IMR-90 (cell line): Measurements from ENCODE around the gene OR6X1. TPM values are rescaled to one million over a fixed set of nuclear protein-coding genes. Genes with fewer than 3 reads are reported as not detected.
"Not testable (repeated sequence)": the region's sequence is repeated elsewhere in the genome, so short reads cannot be mapped to it uniquely, and the experiment has no call there.

Experiments used
- ATAC-seq: fragments of 200-7000 bp; cut with Tn5 transposase; 2 replicates; pipeline ENCODE4 v1.9.1; 2020; ENCODE audit warnings: low read depth, mild to moderate bottlenecking, moderate library complexity
- BruUV-seq: library from RNA; stranded (reverse); fragments of 400-500 nt; replicated peaks from 2 replicates; lab custom pipeline; 2021; lab: Mats Ljungman, UMichigan
- CTCF ChIA-PET: fragments of 300-600 bp; formaldehyde crosslinking; extraction: SDS; loops from one replicate; lab custom pipeline; 2021; ENCODE audit warnings: antibody characterized with exemption; lab: Yijun Ruan, JAX
- POLR2A ChIA-PET: fragments of 300-600 bp; sonication (Branson Sonifier 250); formaldehyde crosslinking; loops from one replicate; lab custom pipeline; 2022; ENCODE audit warnings: antibody characterized with exemption; ENCODE audit not compliant: unreplicated experiment; lab: Charles Lee
- DNase-seq: peaks from one replicate; pipeline ENCODE4 v3.0.0; 2013
- H2AFZ ChIP-seq: replicated peaks from 2 replicates; pipeline ENCODE3; 2013; ENCODE audit warnings: low read length, mild to moderate bottlenecking; ENCODE audit not compliant: poor library complexity
- H2AK5ac ChIP-seq: 2 replicates; pipeline ENCODE4 v1.6.1; 2013; ENCODE audit warnings: low read depth, low read length, inconsistent platforms
- H2AK9ac ChIP-seq: replicated peaks from 2 replicates; pipeline ENCODE3; 2013; ENCODE audit warnings: mild to moderate bottlenecking, low read depth, low read length, moderate library complexity; ENCODE audit not compliant: poor library complexity
- H2BK120ac ChIP-seq: 2 replicates; pipeline ENCODE4 v1.6.1; 2013; ENCODE audit warnings: low read depth, low read length, inconsistent platforms
- H2BK15ac ChIP-seq: 3 replicates; pipeline ENCODE4 v1.6.1; 2013; ENCODE audit warnings: low read depth, low read length, inconsistent platforms
- H2BK20ac ChIP-seq: 2 replicates; pipeline ENCODE4 v1.6.1; 2013; ENCODE audit warnings: low read depth, mild to moderate bottlenecking, inconsistent platforms, low read length, moderate library complexity
- H2BK5ac ChIP-seq: 2 replicates; pipeline ENCODE4 v1.6.1; 2013; ENCODE audit warnings: mild to moderate bottlenecking, low read depth, low read length, inconsistent platforms; ENCODE audit not compliant: poor library complexity, severe bottlenecking
- H3K14ac ChIP-seq: replicated peaks from 2 replicates; pipeline ENCODE4 v1.6.1; 2013; ENCODE audit warnings: low read depth, low read length, inconsistent platforms
- H3K18ac ChIP-seq: 2 replicates; pipeline ENCODE4 v1.6.1; 2013; ENCODE audit warnings: low read depth, low read length, control low read depth
- H3K23ac ChIP-seq: 2 replicates; pipeline ENCODE4 v1.6.1; 2013; ENCODE audit warnings: low read depth, low read length, inconsistent platforms
- H3K27ac ChIP-seq: 2 replicates; pipeline ENCODE4 v1.5.1; 2013; ENCODE audit warnings: mild to moderate bottlenecking, control low read depth, low read length; ENCODE audit not compliant: insufficient read depth
- H3K27me3 ChIP-seq: 2 replicates; pipeline ENCODE4 v1.6.1; 2013; ENCODE audit warnings: low read length; ENCODE audit not compliant: control insufficient read depth, insufficient read depth
- H3K36me3 ChIP-seq: 2 replicates; pipeline ENCODE4 v1.6.1; 2013; ENCODE audit warnings: low read length, mixed read lengths; ENCODE audit not compliant: control insufficient read depth, insufficient read depth
- H3K4ac ChIP-seq: 2 replicates; pipeline ENCODE4 v1.6.1; 2013; ENCODE audit warnings: low read depth, low read length, inconsistent platforms
- H3K4me1 ChIP-seq: 2 replicates; pipeline ENCODE4 v1.6.1; 2013; ENCODE audit warnings: low read length, mixed read lengths; ENCODE audit not compliant: control insufficient read depth, insufficient read depth
- H3K4me2 ChIP-seq: 2 replicates; pipeline ENCODE4 v1.6.1; 2013; ENCODE audit warnings: low read depth, mild to moderate bottlenecking, control low read depth, low read length, moderate library complexity
- H3K4me3 ChIP-seq: 2 replicates; pipeline ENCODE4 v1.5.1; 2013; ENCODE audit warnings: low read depth, mild to moderate bottlenecking, control low read depth, low read length, moderate library complexity; ENCODE audit not compliant: insufficient read depth
- H3K56ac ChIP-seq: 2 replicates; pipeline ENCODE4 v1.6.1; 2013; ENCODE audit warnings: low read length, inconsistent platforms; ENCODE audit not compliant: insufficient read depth; ENCODE audit errors: extremely low read depth
- H3K79me1 ChIP-seq, 2 experiments: 2 replicates each; pipeline ENCODE4 v1.6.1; 2013; ENCODE audit warnings: low read length in 2 of 2, inconsistent platforms in 1 of 2, low read depth in 1 of 2
- H3K9ac ChIP-seq: 2 replicates; pipeline ENCODE4 v1.6.1; 2013; ENCODE audit warnings: low read depth, low read length, control low read depth
- H3K9me1 ChIP-seq: 2 replicates; pipeline ENCODE4 v1.6.1; 2013; ENCODE audit warnings: low read length, inconsistent platforms; ENCODE audit not compliant: insufficient read depth
- H3K9me3 ChIP-seq: 2 replicates; pipeline ENCODE4 v1.6.1; 2013; ENCODE audit warnings: low read length; ENCODE audit not compliant: control insufficient read depth, insufficient read depth
- H4K20me1 ChIP-seq: 2 replicates; pipeline ENCODE4 v1.6.1; 2013; ENCODE audit warnings: low read length, inconsistent platforms; ENCODE audit not compliant: insufficient read depth
- H4K5ac ChIP-seq: 2 replicates; pipeline ENCODE4 v1.6.1; 2013; ENCODE audit warnings: mild to moderate bottlenecking, low read depth, low read length, control low read depth
- H4K8ac ChIP-seq, 2 experiments: 2 replicates each; pipeline ENCODE4 v1.6.1; 2013; ENCODE audit warnings: low read depth in 2 of 2, low read length in 2 of 2, control low read depth in 1 of 2, inconsistent platforms in 1 of 2
- H4K91ac ChIP-seq: 2 replicates; pipeline ENCODE4 v1.6.1; 2013; ENCODE audit warnings: low read depth, low read length, inconsistent platforms; ENCODE audit not compliant: insufficient read depth
- WGBS, 2 experiments: methylation state at CpG; one replicate each; pipeline versions ENCODE4 v1.1.5 to v1.1.7; 2013; ENCODE audit warnings: missing lambda C conversion rate in 2 of 2; ENCODE audit not compliant: insufficient read length in 1 of 2; ENCODE audit errors: extremely low coverage in 2 of 2; 5-methylcytosine and 5-hydroxymethylcytosine counted together
- dilution Hi-C: fragments of 300-500 bp; cut with HindIII; formaldehyde crosslinking; loops from one replicate; pipeline ENCODE4 v1.14.3; 2018; ENCODE audit warnings: low sequenced_read_pairs; ENCODE audit not compliant: unreplicated experiment
- in situ Hi-C: fragments of 300-500 bp; cut with MboI; formaldehyde crosslinking; loops from 3 replicates; pipeline ENCODE4 v1.14.3; 2019; ENCODE audit warnings: low sequenced_read_pairs, inconsistent platforms, mixed read lengths
- intact Hi-C: fragments of 100-400 bp; cut with micrococcal nuclease; formaldehyde crosslinking; loops from 2 replicates; pipeline ENCODE4 v1.10.0; 2022
- polyA plus RNA-seq, 3 experiments: library from polyadenylated mRNA; depleted of rRNA; stranded (reverse); fragments of >200 nt; gene quantifications; 2 replicates each; pipeline ENCODE4 v1.2.3, GENCODE V29; 2012; ENCODE audit warnings: low replicate concordance in 1 of 3
- total RNA-seq: library from RNA; depleted of rRNA; stranded (reverse); fragments of >200 nt; gene quantifications from 2 replicates; pipeline ENCODE4 v1.2.3, GENCODE V29; 2012

The OR6X1 gene
- total and polyA plus RNA-seq, 2 of the 4 experiments (the other 2 are of a cell fraction): not detected

- dilution Hi-C loops: not testable (repeated sequence)
These were observed 6.0 kb downstream of the OR6X1 start for GRCh38 chr11:123748349-123748748.

More at GRCh38 chr11:123748349-123748748, 6.0 kb downstream of the OR6X1 start:
- H2BK20ac ChIP-seq, H2AK5ac ChIP-seq, in situ Hi-C loops, H3K27ac ChIP-seq, DNase-seq, H3K27me3 ChIP-seq, H2BK120ac ChIP-seq, H2BK5ac ChIP-seq, H4K5ac ChIP-seq, H3K23ac ChIP-seq, H4K91ac ChIP-seq, H3K9ac ChIP-seq, H3K4me3 ChIP-seq, H2AFZ ChIP-seq, H2BK15ac ChIP-seq, BruUV-seq, H3K9me1 ChIP-seq, H3K79me1 ChIP-seq, H3K4me2 ChIP-seq, H2AK9ac ChIP-seq, POLR2A ChIA-PET, H3K14ac ChIP-seq, H3K4ac ChIP-seq, H4K8ac ChIP-seq, H3K9me3 ChIP-seq, CTCF ChIA-PET, intact Hi-C loops, ATAC-seq, H3K56ac ChIP-seq, H3K36me3 ChIP-seq, H4K20me1 ChIP-seq, H3K18ac ChIP-seq, H3K4me1 ChIP-seq: not testable (repeated sequence)
- WGBS, 2 experiments: no CpG with 5 or more reads among the region's 2 CpGs
